Measurements from ENCODE around the gene MRPL52. TPM values are rescaled to one million over a fixed set of nuclear protein-coding genes. Genes with fewer than 3 reads are reported as not detected.

The MRPL52 gene
- total and polyA plus RNA-seq, 2 of the 13 experiments (the other 11 are each of a cell fraction or from before 2014, with no cell fraction given) = 118 to 329 TPM

DNA sequence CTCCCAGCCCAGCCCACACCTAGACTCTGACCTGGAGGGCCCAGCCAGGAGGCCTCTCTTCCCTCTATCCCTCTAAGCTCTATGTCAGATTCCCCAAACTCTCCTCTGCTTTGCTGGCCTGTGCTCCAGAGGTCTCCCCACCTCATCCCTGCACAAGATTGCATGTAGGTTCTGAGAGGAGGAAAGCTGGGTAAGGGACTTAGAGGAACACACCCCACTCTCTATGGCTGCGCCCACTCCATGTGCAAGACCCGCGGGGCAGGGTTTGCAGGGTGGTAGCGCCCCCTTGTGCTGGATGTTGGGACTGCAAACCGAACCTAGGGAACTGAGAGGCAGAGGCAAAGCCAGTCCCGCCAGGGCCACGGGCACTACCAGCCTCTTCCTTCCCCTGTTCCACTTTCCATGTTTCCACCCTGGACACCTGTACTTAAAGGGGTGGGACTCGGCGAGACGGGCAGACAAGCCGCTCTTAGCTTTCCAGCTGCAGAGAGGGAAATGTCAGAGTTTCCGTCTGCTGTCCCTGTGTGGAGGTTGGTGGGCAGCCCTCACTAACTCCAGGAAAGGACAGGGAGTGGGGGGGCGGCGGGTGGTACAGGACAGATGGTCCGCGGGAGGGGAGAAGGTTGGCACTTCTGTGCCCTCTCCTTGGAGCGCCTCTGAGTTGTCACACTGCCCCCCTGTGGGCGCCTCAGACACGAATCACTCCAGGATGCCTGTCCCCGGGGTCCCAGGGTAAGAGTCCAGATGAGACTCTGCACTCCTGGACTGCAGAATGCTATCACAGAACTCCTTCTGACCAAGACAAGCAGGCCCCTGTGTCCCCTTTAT, 23.5 kb downstream of the MRPL52 start (continued):
- TF ChIP-seq ONECUT2 (CRISPR knock-in tag; IDR thresholded peaks at IDR 0.05) (no peak), CTCF (CRISPR knock-in tag; IDR thresholded peaks at IDR 0.05) (peak; percentile 98), CHD2 (IDR thresholded peaks at IDR 0.05; ENCODE audit: low read depth, low read length) (no peak), KAT8 (CRISPR knock-in tag; IDR thresholded peaks at IDR 0.05) (peak; percentile 83), ZNF510 (CRISPR knock-in tag; IDR thresholded peaks at IDR 0.05; ENCODE audit: low read depth) (peak; percentile 91), ZNF382 (CRISPR knock-in tag; IDR thresholded peaks at IDR 0.05; ENCODE audit: borderline replicate concordance) (no peak), ZNF850 (CRISPR knock-in tag; conservative IDR thresholded peaks at IDR 0.05) (0 out of 2 replicates have a peak, but pooled peaks have one; percentile 31), MEIS2 (CRISPR knock-in tag; IDR thresholded peaks at IDR 0.05) (0 out of 2 replicates have a peak, but pooled peaks have one; percentile 33), MIXL1 (CRISPR knock-in tag; IDR thresholded peaks at IDR 0.05) (peak; percentile 88), RBFOX2 (IDR thresholded peaks at IDR 0.05; ENCODE audit: low read depth, low read length) (no peak), ZNF883 (CRISPR knock-in tag; IDR thresholded peaks at IDR 0.05; ENCODE audit: not compliant biosample characterization) (peak; percentile 98), ZBTB43 (CRISPR knock-in tag; conservative IDR thresholded peaks at IDR 0.05) (peak; percentile 61; the same call in 1 of the 2 replicates), ZSCAN9 (CRISPR knock-in tag; IDR thresholded peaks at IDR 0.05; ENCODE audit: borderline replicate concordance) (peak; percentile 61; the same call in 1 of the 2 replicates), GTF2F1 (IDR thresholded peaks at IDR 0.05; ENCODE audit: low read length) (no peak), NR2F1 (CRISPR knock-in tag; IDR thresholded peaks at IDR 0.05) (no peak; a peak in 1 of 4 replicates), THYN1 (CRISPR knock-in tag; IDR thresholded peaks at IDR 0.05; ENCODE audit: borderline replicate concordance, low read depth) (0 out of 2 replicates have a peak, but pooled peaks have one; percentile 97), ZNF772 (CRISPR knock-in tag; IDR thresholded peaks at IDR 0.05) (peak; percentile 84; the same call in 1 of the 2 replicates), ZNF564 (CRISPR knock-in tag; IDR thresholded peaks at IDR 0.05) (no peak), ZNF567 (CRISPR knock-in tag; IDR thresholded peaks at IDR 0.05; ENCODE audit: borderline replicate concordance) (peak; percentile 100), RFXAP (CRISPR knock-in tag; IDR thresholded peaks at IDR 0.05; ENCODE audit: borderline replicate concordance) (peak; percentile 67; the same call in 1 of the 2 replicates), CREB3 (CRISPR knock-in tag; IDR thresholded peaks at IDR 0.05) (peak; percentile 79; the same call in 1 of the 2 replicates)
- TF ChIP-seq, protein P1, sequence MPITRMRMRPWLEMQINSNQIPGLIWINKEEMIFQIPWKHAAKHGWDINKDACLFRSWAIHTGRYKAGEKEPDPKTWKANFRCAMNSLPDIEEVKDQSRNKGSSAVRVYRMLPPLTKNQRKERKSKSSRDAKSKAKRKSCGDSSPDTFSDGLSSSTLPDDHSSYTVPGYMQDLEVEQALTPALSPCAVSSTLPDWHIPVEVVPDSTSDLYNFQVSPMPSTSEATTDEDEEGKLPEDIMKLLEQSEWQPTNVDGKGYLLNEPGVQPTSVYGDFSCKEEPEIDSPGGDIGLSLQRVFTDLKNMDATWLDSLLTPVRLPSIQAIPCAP (CRISPR knock-in tag; IDR thresholded peaks at IDR 0.05; ENCODE audit: low read depth) = peak; percentile 86; the same call in 1 of the 2 replicates
- TF ChIP-seq, protein P2, sequence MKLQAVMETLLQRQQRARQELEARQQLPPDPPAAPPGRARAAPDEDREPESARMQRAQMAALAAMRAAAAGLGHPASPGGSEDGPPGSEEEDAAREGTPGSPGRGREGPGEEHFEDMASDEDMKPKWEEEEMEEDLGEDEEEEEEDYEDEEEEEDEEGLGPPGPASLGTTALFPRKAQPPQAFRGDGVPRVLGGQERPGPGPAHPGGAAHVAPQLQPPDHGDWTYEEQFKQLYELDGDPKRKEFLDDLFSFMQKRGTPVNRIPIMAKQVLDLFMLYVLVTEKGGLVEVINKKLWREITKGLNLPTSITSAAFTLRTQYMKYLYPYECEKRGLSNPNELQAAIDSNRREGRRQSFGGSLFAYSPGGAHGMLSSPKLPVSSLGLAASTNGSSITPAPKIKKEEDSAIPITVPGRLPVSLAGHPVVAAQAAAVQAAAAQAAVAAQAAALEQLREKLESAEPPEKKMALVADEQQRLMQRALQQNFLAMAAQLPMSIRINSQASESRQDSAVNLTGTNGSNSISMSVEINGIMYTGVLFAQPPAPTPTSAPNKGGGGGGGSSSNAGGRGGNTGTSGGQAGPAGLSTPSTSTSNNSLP (IDR thresholded peaks at IDR 0.05; ENCODE audit: low read depth, low read length) = no peak; the same call in 1 of the 2 replicates

Measured in HepG2 (cell line).